HG03095 (cell line): Measurements from ENCODE around the gene ITSN2.
"Not testable (repeated sequence)": the region's sequence is repeated elsewhere in the genome, so short reads cannot be mapped to it uniquely, and the experiment has no call there.

Experiments used
- ATAC-seq: cut with Tn5 transposase; IDR thresholded peaks from one replicate; pipeline ENCODE4 v1.9.1; 2021; ENCODE audit warnings: moderate library complexity; ENCODE audit not compliant: unreplicated experiment

Gene ITSN2

DNA sequence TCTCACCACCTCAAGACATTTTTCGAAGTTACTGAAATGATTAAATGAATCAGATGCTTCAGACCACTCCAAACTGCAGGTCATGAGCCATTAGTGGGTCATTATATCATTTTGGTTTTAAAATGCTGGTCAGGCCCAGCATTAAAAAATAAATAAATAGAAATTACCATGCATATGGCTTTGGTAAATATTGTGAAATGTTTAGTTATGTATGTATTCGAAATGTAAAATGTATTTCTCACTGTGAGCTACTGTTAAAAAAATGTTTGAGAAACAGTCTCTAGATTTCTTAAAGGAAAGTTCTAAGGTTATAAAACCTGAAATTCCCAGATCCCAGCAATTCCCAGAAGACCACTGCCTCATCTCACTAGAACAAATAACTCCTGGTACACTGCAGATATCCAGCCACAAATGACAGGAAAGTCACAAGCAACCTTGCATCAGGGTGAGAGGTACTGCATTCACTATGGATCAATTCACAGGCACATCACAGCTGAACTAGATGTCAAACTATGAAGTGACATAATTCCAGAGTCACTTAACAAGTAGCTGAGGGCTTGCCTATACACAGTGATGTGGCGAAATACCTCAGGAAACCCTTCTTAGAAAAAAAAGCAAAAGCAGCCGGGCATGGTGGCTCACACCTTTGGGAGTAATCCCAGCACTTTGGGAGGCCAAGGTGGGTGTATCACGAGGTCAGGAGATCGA lies 138.8 kb downstream of the ITSN2 start:
- no peak for ATAC-seq

DNA sequence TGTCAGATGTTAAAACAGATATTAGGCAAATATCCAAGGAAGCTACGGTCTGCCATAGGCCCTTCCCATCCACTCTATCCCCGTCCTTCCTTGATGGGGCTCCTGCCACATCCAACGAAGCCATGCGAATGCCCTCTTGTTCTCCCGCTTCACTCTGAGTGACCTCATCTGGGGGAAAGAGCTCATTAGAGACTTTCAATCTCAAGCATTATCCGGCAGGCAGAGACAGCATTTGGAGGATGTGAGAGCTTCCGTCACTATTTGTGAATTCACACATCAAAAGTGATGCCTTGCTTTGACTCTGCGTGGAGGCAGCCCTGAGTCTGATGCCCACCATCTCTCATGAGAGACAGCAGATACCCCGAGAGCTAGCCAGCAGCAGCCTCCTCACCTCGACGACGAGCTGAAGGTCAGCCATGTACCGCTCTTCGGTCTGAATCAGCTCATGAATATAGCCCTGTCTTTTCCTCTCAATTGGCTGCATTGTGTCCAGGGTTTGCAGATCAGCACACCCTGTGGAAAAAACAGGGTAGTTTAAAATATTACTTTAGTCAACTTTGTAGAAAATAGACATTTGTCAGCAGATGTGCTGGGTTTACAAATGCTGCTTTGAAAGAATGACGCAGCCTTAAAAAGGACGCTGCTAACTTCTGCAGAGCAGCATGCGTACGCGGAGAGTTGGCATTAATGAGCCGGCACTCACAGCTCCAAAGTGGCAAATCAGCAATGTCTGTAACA lies 139.6 kb downstream of the ITSN2 start:
- ATAC-seq = no peak

- ATAC-seq = peak; percentile 90
Measured at GRCh38 chr2:24214880-24215279, 145.5 kb downstream of the ITSN2 start.

DNA sequence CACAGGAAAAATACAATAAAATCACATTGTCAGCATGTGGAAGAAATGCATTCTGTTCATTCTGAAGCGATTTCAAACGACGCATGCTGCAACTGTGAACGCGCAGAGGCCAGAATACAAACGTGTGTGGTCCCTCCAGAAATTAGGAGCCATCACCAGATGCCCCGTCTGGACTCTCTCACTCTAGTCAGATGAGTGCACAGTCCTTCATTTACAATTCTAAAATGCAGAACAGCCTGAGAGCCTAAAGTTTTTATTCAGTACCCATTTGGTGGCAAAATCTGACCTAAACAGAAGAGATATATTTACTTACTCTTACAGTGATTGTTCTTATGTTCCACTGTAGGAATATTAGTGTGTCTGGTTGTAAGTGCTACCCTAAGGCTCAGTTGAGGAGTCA lies 148.9 kb downstream of the ITSN2 start:
- no peak for ATAC-seq

- ATAC-seq = no peak
Measured at GRCh38 chr2:24210723-24211122, 149.6 kb downstream of the ITSN2 start.

DNA sequence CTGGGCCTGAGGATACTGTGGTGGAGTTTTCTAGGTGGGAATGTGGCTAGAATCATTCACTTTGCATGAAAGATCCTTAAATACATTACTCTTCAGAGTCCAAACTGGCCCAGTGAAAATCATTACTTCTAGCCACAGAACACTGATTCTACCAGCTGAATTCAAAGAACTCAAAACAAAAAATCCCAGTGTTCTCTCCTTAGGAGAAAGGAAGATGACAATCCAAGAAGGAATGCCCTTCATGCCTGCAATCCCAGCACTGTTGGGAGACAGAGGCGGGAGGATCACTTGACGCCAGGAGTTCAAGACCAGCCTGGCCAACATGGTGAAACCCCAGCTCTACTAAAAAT lies 150.3 kb downstream of the ITSN2 start:
- no peak for ATAC-seq

- no peak for ATAC-seq
Measured at GRCh38 chr2:24209389-24210105, 150.8 kb downstream of the ITSN2 start.

GRCh38 chr2:24208490-24208889 lies 151.8 kb downstream of the ITSN2 start:
- ATAC-seq = no peak

GRCh38 chr2:24207359-24207758 lies 153.0 kb downstream of the ITSN2 start:
- no peak for ATAC-seq

- ATAC-seq = no peak
Measured at GRCh38 chr2:24206714-24207113, 153.6 kb downstream of the ITSN2 start.

DNA sequence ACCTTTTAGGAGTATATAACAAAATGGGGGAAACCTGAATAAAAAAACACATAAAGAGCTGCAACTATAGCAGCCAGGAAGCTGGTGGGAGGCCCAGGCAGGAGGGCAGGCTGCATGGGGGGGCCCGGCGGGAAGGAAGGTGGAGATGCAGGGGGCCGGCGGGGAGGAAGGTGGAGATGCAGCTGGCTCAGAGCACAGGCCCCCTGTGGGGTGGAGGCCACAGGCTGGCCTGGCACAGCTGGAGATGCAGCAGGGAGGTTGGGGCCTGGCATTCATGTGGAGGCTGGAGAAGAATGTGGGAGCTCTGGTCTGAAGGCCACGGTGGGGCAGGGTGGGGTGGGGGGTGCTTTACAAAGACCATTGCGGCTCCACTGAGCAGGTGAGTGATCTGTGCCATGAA lies 154.1 kb downstream of the ITSN2 start:
- ATAC-seq = no peak

GRCh38 chr2:24205131-24205530 lies 155.2 kb downstream of the ITSN2 start:
- ATAC-seq = no peak

DNA sequence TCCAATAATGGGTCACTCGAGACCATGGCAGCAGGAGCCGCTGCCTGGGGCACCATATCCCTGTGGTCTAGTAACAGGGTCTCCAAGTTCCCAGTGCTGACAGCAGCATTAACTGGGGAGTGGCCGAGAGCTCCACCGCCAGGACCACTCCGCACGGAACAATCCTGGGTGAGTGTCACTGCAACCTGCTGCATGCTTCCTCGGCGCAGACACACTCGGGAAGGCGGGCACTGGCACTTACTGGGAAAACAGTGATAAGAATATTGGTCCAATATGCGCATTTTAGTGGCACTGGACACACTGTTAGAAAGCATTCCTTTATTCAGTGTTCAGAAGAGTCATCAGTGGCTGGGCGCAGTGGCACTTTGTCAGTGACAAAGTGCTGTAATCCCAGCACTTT lies 155.8 kb downstream of the ITSN2 start:
- no peak for ATAC-seq

DNA sequence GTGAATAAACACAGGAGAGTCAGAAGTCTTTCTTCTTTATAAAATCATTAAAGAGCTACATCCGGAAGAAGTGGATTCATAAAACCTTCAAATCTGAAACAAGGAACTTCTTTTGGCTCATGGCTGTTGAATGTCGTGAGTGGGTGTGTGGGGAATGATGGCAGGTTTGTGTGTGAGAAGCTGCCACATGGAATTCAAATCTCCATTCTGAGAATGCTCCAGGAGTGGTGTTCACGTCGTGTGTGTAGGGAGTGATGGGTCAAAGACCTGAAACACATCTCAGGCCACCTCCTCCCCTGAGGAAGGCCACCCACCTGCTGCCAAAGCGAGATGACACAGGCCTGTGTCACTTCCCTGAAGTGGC lies 156.6 kb downstream of the ITSN2 start:
- no peak for ATAC-seq

DNA sequence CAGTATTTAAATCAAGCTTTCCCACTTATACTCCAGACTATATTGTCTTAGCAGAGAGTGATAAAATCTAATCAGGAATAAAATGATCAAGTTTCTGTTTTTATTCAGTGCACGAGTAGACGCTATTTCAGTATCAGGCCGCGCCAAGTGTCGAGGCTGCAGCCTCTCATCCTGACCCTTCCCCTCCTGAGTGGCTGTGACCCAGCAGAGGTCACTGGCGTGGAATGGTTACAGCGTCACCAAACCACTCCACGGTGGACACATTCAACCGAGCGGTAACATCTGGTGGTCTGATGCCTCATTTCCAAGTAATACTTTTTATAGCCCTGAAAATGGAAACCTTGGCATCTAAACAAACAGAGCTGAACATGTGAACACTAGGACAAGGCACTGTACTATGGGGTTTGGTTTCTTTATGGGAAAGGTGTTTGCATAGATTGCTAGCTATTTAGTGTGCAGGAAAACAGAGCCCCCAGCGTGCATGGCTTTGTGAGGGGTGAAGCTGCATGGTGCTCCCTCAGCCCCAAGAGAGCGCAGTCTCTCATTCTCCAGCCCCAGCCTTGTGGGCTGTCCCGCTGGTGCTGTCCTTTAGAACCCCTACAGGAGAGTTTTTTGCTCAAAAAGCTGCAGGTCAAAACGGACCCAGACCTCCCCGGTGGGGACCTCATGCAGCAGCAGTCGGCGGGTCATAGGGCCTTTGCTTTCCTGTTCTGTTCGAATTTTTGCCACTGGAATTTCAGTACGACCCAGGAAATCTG lies 157.1 kb downstream of the ITSN2 start:
- ATAC-seq = no peak

DNA sequence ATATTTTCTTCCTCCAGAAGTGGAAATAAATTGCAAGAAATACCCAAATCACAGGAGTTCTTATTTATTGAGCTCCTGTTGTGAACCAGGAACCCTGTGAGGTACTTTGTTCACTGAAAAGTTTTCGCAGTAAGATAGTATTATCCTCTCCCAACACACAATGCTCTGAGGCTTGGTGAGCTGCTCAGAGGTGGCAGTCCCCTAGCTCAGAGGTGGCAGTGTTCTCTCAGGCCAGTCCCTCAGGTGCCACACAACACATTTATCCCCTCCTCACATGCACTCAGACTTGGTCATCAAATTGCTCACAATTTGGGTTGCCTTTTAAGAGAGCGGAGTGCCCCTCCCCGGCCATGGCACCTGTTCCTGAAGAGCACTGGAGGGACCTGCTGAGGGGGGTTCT lies 159.5 kb downstream of the ITSN2 start:
- ATAC-seq = no peak

GRCh38 chr2:24199968-24200590 lies 160.3 kb downstream of the ITSN2 start:
- no peak for ATAC-seq

DNA sequence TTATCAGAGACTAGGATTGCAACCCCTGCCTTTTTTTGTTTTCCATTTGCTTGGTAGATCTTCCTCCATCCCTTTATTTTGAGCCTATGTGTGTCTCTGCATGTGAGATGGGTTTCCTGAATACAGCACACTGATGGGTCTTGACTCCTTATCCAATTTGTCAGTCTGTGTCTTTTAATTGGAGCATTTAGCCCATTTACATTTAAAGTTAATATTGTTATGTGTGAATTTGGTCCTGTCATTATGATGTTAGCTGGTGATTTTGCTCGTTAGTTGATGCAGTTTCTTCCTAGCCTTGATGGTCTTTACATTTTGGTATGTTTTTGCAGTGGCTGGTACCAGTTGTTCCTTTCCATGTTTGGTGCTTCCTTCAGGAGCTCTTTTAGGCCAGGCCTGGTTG lies 163.1 kb downstream of the ITSN2 start:
- ATAC-seq = not testable (repeated sequence)

DNA sequence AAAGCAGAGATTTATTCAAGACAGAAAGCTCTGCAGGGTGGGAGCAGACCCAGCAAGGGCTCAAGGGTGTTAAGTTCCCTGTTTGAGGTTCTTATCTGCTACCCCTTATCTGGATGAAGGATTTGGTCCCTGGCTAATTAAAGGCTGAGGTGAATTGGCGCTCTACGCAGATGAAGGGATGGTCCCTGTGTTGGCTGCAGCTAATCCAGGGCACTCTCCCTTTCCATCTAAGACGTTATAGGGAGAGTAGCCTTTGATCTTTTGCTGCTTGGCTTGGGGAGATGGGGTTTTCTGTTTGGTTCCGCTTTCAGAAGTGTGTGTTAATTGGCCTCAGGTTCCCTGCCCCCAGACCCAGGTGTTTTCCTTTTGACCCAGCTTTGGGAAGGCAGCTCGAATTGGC lies 168.5 kb downstream of the ITSN2 start:
- ATAC-seq = no peak

GRCh38 chr2:24191156-24191555 lies 169.2 kb downstream of the ITSN2 start:
- ATAC-seq = no peak

DNA sequence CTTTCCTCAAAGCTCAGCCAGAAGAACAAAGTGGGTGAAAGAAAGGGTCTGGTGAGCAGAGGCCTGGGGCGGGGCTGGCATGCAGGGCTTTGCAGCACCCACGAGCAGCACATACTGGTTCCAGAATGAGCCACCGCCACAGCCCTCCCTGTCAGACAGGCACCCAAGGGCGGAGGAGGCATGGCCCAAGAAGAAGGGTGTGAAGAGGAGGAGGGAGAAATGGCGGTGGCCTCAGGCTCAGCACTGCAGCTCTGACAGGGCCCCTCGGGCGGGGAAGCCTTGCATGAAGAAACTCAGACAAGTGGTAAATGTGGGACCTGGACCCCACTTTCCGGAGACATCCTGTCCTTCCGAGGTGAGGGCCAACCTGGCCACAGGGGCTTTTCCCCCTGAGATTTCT lies 169.8 kb downstream of the ITSN2 start:
- ATAC-seq = no peak
